Stimulated activated CD4-positive, alpha-beta T cell treated with anti-CD3 and anti-CD28 coated beads, Interleukin-2, amount 100 ng/mL, for 24 hours (primary cell): ENCODE results near the gene ATP10A.

Experiments used
- DNase-seq, 2 donors: peaks; one replicate each; pipeline ENCODE4 v3.0.0-alpha.2; 2020

The ATP10A gene

DNA sequence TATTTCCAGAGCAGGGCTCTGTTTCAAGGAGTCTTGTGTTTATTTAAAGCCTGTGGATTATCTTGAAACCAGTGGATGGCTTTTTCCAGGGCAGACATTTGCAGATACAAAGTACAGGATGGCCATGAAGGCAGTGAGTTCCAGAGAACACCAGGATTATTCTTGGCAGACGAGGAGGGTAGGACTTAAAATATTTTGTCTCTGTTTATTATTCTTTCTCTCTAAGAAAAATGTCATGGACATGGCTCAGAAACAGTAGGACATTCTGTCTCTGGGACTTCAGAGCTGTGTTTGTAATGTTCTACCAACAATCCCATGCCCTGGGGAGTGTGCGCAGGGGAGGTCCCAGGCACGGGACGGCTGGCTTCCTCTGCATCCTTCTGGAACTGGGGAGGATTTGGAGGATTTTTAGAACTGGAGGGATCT lies 125.9 kb downstream of the ATP10A start:
- DNase-seq, result no peak

- no peak for DNase-seq
Observed at GRCh38 chr15:25736461-25736860, 126.7 kb downstream of the ATP10A start.

DNA sequence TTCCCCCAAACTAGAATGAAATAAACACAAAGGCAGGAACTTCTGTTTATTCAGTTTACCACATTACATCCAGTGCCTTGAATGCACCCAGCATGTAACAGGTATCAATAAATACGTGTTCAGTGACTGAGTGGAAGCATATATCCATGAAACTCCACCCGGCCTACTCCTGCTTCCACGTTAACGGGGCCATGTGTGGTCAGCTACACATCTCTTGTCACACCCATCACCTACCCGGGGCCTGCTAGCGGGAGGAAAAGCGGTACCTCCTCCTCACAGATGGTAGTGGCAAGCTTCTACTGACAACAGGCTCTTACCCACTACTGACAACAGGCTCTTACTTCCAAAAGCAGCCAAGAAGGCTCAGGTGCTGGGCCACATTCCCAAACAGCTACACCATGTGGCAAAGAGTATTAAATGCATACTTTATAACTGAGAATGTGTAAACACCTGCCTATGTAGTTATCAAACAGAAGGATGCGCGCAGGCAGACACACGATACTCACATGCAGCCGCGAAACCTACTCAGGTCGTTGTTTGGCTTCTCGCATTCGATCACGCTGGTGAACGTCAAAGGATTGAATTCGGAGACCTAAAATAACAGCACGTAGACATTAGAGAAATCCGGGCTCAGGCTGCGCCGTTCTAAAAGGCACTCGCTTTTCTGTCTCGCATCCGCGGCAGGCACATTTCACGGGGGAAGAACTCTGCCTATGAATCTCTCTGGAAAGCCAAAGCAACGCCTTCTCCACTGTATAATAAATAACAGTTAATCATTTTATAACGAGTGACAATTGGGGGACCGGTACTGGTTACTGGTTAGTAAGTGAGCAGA lies 127.4 kb downstream of the ATP10A start:
- DNase-seq, result no peak

- DNase-seq, result no peak
Observed at GRCh38 chr15:25734680-25735355, 128.3 kb downstream of the ATP10A start.

DNA sequence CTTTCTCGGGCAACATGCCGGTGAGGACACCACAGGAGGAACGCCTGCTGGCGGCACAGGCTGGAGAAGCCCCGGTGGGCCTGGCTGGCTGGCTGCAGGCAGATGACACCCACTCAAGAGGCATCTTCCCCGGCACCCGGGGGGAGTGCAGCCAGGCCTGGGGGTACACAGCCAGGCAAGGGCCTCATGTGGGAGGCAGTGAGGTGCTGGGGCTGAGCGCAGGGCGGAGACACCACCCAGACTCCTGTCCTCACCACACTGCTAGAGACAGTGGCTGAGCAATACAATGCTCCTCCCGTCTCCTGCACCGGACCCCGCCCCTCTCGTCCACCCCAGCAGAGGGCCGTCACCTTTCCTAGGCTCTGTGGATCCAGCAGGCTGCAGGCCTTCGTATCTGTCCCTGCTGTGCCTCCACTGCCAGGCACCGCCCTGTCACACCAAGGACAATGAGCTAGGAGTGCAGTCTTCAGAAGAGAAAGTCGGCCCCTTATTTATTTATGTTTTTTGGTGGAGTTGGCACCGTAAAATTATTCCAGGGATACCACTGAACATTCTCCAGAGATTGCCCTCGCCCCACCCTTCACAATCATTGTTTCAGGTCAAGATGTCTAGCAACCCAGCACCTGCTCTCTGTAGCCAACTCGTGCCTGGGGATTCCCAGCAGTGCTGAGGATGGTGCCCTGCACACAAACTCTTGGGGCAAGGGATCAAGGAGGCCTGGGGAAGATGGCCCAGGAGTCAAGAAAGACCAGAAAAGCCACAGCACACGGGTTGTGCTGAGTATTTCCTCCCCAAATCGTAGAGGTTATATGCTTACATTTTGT lies 129.1 kb downstream of the ATP10A start:
- no peak for DNase-seq

GRCh38 chr15:25733036-25733855 lies 129.9 kb downstream of the ATP10A start:
- DNase-seq, result no peak

DNA sequence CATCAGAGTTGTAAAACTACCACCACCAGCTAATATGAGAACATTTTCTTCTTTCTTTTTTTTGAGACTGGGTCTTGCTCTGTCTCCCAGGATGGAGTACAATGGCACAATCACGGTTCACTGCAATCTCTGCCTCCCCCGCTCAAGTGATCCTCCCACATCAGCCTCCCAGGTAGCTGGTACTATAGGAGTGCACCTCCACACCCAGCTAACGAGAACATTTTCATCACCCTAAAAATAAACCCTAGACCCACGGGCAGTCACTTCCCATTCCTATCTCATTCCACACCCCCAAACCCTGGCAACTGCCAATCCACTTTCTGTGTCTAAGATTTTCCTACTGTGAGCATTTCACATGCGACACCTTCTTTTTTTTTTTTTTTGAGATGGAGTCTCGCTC lies 130.9 kb downstream of the ATP10A start:
- no peak for DNase-seq

GRCh38 chr15:25731411-25731810 lies 131.7 kb downstream of the ATP10A start:
- no peak for DNase-seq

- no peak for DNase-seq
Observed at GRCh38 chr15:25730918-25731317, 132.2 kb downstream of the ATP10A start.

- no peak for DNase-seq
Observed at GRCh38 chr15:25728816-25729215, 134.3 kb downstream of the ATP10A start.

GRCh38 chr15:25727867-25728600 lies 135.1 kb downstream of the ATP10A start:
- DNase-seq, result no peak

- DNase-seq, result no peak
Observed at GRCh38 chr15:25727116-25727515, 136.0 kb downstream of the ATP10A start.

GRCh38 chr15:25725758-25726157 lies 137.4 kb downstream of the ATP10A start:
- DNase-seq, result no peak

DNA sequence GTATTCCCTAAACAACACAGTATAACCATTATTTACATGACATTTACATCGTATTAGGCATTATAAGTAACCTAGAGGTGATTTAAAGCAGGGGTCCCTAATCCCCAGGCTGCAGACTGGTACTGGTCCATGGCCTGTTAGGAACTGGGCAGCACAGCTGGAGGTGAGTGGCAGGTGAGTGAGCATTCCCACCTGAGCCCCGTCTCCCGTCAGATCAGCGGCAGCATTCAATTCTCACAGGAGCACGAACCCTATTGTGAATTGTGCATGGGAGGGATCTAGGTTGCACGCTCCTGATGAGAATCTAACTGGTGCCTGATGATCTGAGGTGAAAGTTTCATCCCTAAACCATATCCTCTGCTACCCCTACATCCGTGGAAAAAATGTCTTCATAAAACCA lies 138.2 kb downstream of the ATP10A start:
- no peak for DNase-seq

GRCh38 chr15:25721605-25721955 lies 141.5 kb downstream of the ATP10A start:
- no peak for DNase-seq

GRCh38 chr15:25719101-25719985 lies 143.8 kb downstream of the ATP10A start:
- no peak for DNase-seq

GRCh38 chr15:25718597-25718996 lies 144.5 kb downstream of the ATP10A start:
- no peak for DNase-seq

GRCh38 chr15:25718169-25718536 lies 145.0 kb downstream of the ATP10A start:
- DNase-seq, result no peak

GRCh38 chr15:25717457-25718168 lies 145.5 kb downstream of the ATP10A start:
- DNase-seq, result no peak

DNA sequence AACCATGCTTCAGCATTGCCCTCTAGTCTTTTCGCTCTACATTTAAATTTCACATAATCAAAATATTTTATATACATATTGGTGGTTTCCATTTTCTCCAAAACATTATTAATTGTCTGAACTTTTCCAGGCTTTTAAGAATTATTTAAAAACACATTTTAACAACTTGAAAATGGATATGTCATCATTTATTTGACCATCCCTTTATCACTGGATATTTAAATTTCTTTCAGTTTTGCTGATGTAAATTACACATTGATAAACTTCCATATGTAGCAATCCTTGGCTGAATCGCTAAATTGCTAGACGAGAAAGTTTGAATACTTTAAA lies 146.0 kb downstream of the ATP10A start:
- DNase-seq, result no peak
